Trophoblast cell (in vitro differentiated cells and primary cell): Measurements from ENCODE around the gene NCOA6.
"Not testable (repeated sequence)": the region's sequence is repeated elsewhere in the genome, so short reads cannot be mapped to it uniquely, and the experiment has no call there.

Experiments used
- DNase-seq, 2 donors: peaks; one replicate each; pipeline ENCODE4 v3.0.0-alpha.2; 2016
- H2AFZ ChIP-seq: 2 replicates; pipeline ENCODE4 v1.6.1; 2013; ENCODE audit warnings: low read length, moderate library complexity, mild to moderate bottlenecking; ENCODE audit not compliant: insufficient read depth, poor library complexity
- H2AK5ac ChIP-seq: 2 replicates; pipeline ENCODE4 v1.6.1; 2013; ENCODE audit warnings: mild to moderate bottlenecking, low read length
- H2BK120ac ChIP-seq: 2 replicates; pipeline ENCODE4 v1.6.1; 2013; ENCODE audit warnings: low read length, mild to moderate bottlenecking, moderate library complexity; ENCODE audit not compliant: insufficient read depth, poor library complexity
- H2BK12ac ChIP-seq: 2 replicates; pipeline ENCODE4 v1.6.1; 2013; ENCODE audit warnings: mild to moderate bottlenecking, low read length, moderate library complexity
- H2BK5ac ChIP-seq: 2 replicates; pipeline ENCODE4 v1.6.1; 2013; ENCODE audit warnings: low read length, low read depth, moderate library complexity, mild to moderate bottlenecking; ENCODE audit not compliant: poor library complexity
- H3K14ac ChIP-seq: 2 replicates; pipeline ENCODE4 v1.6.1; 2013; ENCODE audit warnings: mild to moderate bottlenecking, low read length
- H3K18ac ChIP-seq: 2 replicates; pipeline ENCODE4 v1.6.1; 2013; ENCODE audit warnings: mild to moderate bottlenecking, low read length
- H3K23ac ChIP-seq: 2 replicates; pipeline ENCODE4 v1.6.1; 2013; ENCODE audit warnings: low read length
- H3K27ac ChIP-seq: 2 replicates; pipeline ENCODE4 v1.5.1; 2013; ENCODE audit warnings: low read depth, mild to moderate bottlenecking, inconsistent platforms, low read length, moderate library complexity
- H3K27me3 ChIP-seq: 2 replicates; pipeline ENCODE4 v1.6.1; 2013; ENCODE audit warnings: inconsistent platforms, mild to moderate bottlenecking, low read length, moderate library complexity; ENCODE audit not compliant: insufficient read depth
- H3K36me3 ChIP-seq, 2 experiments: 1 replicate in 1 of 2; 2 replicates in 1 of 2; pipeline ENCODE4 v1.6.1; 2013; ENCODE audit warnings: low read length in 2 of 2, mild to moderate bottlenecking in 2 of 2, moderate library complexity in 1 of 2; ENCODE audit not compliant: insufficient read depth in 2 of 2, control insufficient read depth in 1 of 2
- H3K4ac ChIP-seq: 2 replicates; pipeline ENCODE4 v1.6.1; 2013; ENCODE audit warnings: low read depth, mild to moderate bottlenecking, low read length, moderate library complexity
- H3K4me1 ChIP-seq, 2 experiments: 1 replicate in 1 of 2; 2 replicates in 1 of 2; pipeline ENCODE4 v1.6.1; 2013; ENCODE audit warnings: low read length in 2 of 2, mild to moderate bottlenecking in 2 of 2, moderate library complexity in 1 of 2; ENCODE audit not compliant: insufficient read depth in 2 of 2, control insufficient read depth in 1 of 2
- H3K4me2 ChIP-seq: 2 replicates; pipeline ENCODE4 v1.6.1; 2013; ENCODE audit warnings: inconsistent platforms, mild to moderate bottlenecking, low read length, moderate library complexity
- H3K4me3 ChIP-seq: 2 replicates; pipeline ENCODE4 v1.5.1; 2013; ENCODE audit warnings: mild to moderate bottlenecking, low read depth, low read length, inconsistent platforms
- H3K79me1 ChIP-seq: one replicate; pipeline ENCODE4 v1.6.1; 2013; ENCODE audit warnings: low read length
- H3K79me2 ChIP-seq: 2 replicates; pipeline ENCODE4 v1.6.1; 2013; ENCODE audit warnings: low read length, mild to moderate bottlenecking; ENCODE audit not compliant: control insufficient read depth, insufficient read depth, poor library complexity
- H3K9ac ChIP-seq: 2 replicates; pipeline ENCODE4 v1.6.1; 2013; ENCODE audit warnings: mild to moderate bottlenecking, low read length
- H3K9me3 ChIP-seq: 2 replicates; pipeline ENCODE4 v1.6.1; 2013; ENCODE audit warnings: low read depth, mild to moderate bottlenecking, control low read depth, inconsistent platforms, low read length; ENCODE audit not compliant: insufficient read depth
- H4K12ac ChIP-seq: 2 replicates; pipeline ENCODE4 v1.6.1; 2013; ENCODE audit warnings: low read depth, mild to moderate bottlenecking, low read length, moderate library complexity
- H4K8ac ChIP-seq: 2 replicates; pipeline ENCODE4 v1.6.1; 2013; ENCODE audit warnings: low read depth, mild to moderate bottlenecking, low read length, moderate library complexity
- H4K91ac ChIP-seq: one replicate; pipeline ENCODE4 v1.6.1; 2013; ENCODE audit warnings: low read depth, mild to moderate bottlenecking, low read length, moderate library complexity
- WGBS: extraction: QIAGEN DNeasy Blood & Tissue Kit; methylation state at CpG from one replicate; pipeline ENCODE4 v1.1.7; 2013; ENCODE audit warnings: missing lambda C conversion rate; ENCODE audit not compliant: insufficient read length, insufficient coverage; ENCODE audit errors: extremely low coverage; 5-methylcytosine and 5-hydroxymethylcytosine counted together

Gene NCOA6

DNA sequence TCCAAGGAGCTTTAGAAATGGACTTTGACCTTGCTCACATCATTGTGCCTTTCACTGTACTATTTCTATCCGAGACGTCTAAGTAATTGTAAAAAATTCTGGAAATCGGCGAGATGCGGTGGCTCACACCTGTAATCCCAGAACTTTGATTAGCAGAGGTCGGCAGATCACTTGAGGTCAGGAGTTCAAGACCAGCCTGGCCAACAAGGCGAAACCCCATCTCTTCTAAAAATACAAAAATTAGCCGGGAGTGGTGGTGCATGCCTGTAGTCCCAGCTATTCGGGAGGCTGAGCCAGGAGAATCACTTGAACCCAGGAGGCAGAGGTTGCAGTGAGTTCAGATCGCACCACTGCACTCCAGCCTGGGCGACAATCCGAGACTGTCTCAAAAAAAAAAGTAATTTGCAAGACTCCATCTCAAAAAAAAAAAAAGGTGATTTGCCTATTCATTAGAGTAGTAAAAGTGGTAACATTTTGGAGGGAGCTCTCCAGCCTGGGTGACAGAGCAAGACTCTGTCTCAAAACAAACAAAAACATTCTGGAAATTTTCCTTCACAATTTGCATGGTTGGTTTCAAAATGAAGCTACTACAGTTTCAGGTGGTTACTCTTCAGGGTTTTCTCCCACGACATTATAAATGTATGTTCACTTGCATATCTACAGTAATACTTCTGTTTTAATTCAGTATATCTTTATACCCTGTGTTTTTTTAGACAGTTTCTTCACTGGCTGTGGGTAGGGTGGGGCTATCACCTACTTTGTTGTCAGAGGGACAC lies 106.0 kb downstream of the NCOA6 start:
- H3K4me2 ChIP-seq, H3K18ac ChIP-seq, H3K27ac ChIP-seq, H4K12ac ChIP-seq, H2BK5ac ChIP-seq, H3K79me1 ChIP-seq, H4K8ac ChIP-seq, H3K27me3 ChIP-seq, H3K9me3 ChIP-seq, H2BK120ac ChIP-seq, H3K4me3 ChIP-seq, H3K4me1 ChIP-seq, H3K79me2 ChIP-seq, DNase-seq, H3K23ac ChIP-seq, H4K91ac ChIP-seq, H2AK5ac ChIP-seq, H3K4ac ChIP-seq, H3K9ac ChIP-seq, H2AFZ ChIP-seq, H2BK12ac ChIP-seq, H3K14ac ChIP-seq: not testable (repeated sequence)
- peaks cover 11 to 28% of the 10 kb centered on the region in 2 experiments for H3K36me3 ChIP-seq
- no CpG with 5 or more reads among the region's 13 CpGs for WGBS

DNA sequence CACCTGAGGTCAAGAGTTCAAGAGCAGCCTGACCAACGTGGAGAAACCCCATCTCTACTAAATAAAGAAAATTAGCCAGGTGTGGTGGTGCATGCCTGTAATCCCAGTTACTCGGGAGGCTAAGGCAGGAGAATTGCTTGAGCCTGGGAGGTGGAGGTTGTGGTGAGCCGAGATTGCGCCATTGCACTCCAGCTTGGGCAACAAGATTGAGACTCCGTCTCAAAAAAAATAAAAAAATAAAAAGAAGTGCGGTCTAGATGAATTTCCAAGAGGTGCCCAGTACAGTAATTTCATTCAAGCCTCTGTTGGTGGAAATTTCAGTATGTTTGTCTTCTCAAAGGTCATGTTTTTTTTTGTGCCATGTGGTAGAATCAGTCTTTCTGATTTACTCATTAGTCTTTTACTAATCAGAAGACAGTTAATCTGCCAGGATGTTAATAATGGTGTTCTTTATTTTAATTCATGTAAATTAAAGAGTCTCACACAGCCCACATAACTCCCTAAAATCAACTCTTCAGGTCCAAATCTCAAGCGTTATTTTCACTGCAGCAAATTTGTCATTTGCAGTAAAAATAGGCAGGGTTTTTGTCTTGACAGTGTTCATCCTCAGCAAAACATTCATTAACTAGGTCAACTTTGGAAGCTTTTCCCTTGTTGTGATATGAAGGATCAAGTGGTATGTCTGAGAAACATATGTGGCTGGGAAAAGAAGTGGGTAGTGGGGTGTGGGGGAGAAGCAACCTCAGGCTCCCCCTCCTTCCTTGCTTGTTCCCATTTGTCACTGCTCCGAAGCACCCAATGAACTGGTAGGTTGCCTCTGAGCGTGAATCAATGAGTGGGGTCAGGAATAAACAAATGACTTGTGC lies 108.0 kb downstream of the NCOA6 start:
- Histone ChIP-seq H2BK12ac (no peak overlapping the region), H2BK5ac (no peak overlapping the region), H3K18ac (no peak overlapping the region), H4K8ac (no peak overlapping the region), H4K12ac (no peak overlapping the region), H3K9ac (no peak overlapping the region), H3K4me2 (no peak overlapping the region), H2AK5ac (no peak overlapping the region), H3K23ac (no peak overlapping the region), H2BK120ac (no peak overlapping the region), H3K4me1 (no peaks in the 10 kb centered on the region), H2AFZ (no peak overlapping the region), H4K91ac (no peak overlapping the region), H3K4me3 (no peak overlapping the region), H3K27me3 (no peaks in the 10 kb centered on the region), H3K36me3 (peaks cover 15 to 26% of the 10 kb centered on the region in 2 experiments), H3K79me1 (no peaks in the 10 kb centered on the region), H3K9me3 (no peaks in the 10 kb centered on the region), H3K27ac (no peak overlapping the region), H3K79me2 (no peaks in the 10 kb centered on the region), H3K4ac (no peak overlapping the region), H3K14ac (no peak overlapping the region)
- WGBS = no CpG with 5 or more reads among the region's 9 CpGs
- no peak for DNase-seq

DNA sequence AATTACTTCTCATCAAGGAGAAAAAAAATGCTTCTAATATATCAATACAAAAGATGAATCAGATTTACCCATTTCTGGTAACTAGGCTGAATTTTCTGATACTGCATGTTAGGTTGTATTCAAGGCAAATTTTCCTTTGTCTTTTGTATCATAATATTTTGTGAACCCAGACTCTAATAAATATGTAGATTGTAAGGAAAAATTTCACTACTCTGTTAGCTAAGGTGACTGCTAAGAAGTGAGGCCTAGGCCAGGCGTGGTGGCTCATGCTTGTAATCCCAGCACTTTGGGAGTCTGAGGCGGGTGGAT lies 108.6 kb downstream of the NCOA6 start:
- Histone ChIP-seq H3K36me3 (peaks cover 18 to 26% of the 10 kb centered on the region in 2 experiments), H3K14ac (no peak overlapping the region), H3K79me1 (no peaks in the 10 kb centered on the region), H4K91ac (no peak overlapping the region), H4K8ac (no peak overlapping the region), H2AFZ (no peak overlapping the region), H3K27ac (no peak overlapping the region), H3K4me1 (no peaks in the 10 kb centered on the region), H3K79me2 (no peaks in the 10 kb centered on the region), H4K12ac (no peak overlapping the region), H3K23ac (no peak overlapping the region), H3K4me2 (no peak overlapping the region), H3K4ac (no peak overlapping the region), H3K9me3 (no peaks in the 10 kb centered on the region), H3K4me3 (no peak overlapping the region), H2BK5ac (no peak overlapping the region), H3K9ac (no peak overlapping the region), H2BK12ac (no peak overlapping the region), H3K27me3 (no peaks in the 10 kb centered on the region), H2AK5ac (no peak overlapping the region), H2BK120ac (no peak overlapping the region), H3K18ac (no peak overlapping the region)
- WGBS = no CpG with 5 or more reads among the region's 2 CpGs
- no peak for DNase-seq

DNA sequence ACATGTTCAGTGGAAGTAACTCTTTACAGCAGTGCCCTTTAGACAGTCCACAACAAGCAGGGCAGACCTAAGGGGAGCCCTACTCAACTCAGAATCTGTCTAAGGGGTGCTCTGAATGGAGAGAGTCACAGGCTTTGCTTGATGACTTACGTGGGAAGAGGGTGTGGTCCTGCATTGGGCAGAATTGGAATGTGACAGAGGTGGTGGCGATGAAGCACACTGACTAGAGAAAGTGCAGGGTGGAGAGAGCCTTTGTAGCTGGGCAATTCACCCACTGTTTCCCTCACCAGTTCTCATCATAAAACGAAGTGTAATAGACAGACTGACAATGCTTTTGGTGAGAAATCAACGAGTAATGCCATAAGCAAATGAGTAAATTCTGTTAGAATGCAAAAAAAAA lies 110.1 kb downstream of the NCOA6 start:
- no CpG with 5 or more reads among the region's 4 CpGs for WGBS
- no peak overlapping the region for H2BK5ac ChIP-seq

More for the DNA sequence above, 110.1 kb downstream of the NCOA6 start:
- H3K4me1 ChIP-seq = no peaks in the 10 kb centered on the region
- H3K23ac ChIP-seq = no peak overlapping the region
- H2BK120ac ChIP-seq = no peak overlapping the region
- no peak overlapping the region for H2AK5ac ChIP-seq
- H3K4me3 ChIP-seq = no peak overlapping the region
- no peaks in the 10 kb centered on the region for H3K79me2 ChIP-seq
- no peak overlapping the region for H3K4ac ChIP-seq
- H2BK12ac ChIP-seq = no peak overlapping the region
- H3K9ac ChIP-seq = no peak overlapping the region
- H4K91ac ChIP-seq = no peak overlapping the region
- no peak for DNase-seq
- no peak overlapping the region for H3K4me2 ChIP-seq
- H4K12ac ChIP-seq = no peak overlapping the region
- no peaks in the 10 kb centered on the region for H3K79me1 ChIP-seq
- H3K18ac ChIP-seq = no peak overlapping the region
- no peak overlapping the region for H4K8ac ChIP-seq
- H3K27me3 ChIP-seq = peaks cover 3% of the 10 kb centered on the region
- peaks cover 25 to 28% of the 10 kb centered on the region in 2 experiments for H3K36me3 ChIP-seq
- no peak overlapping the region for H3K27ac ChIP-seq
- no peaks in the 10 kb centered on the region for H3K9me3 ChIP-seq
- no peak overlapping the region for H3K14ac ChIP-seq
- H2AFZ ChIP-seq = no peak overlapping the region
